PC-3 (cell line): ENCODE results near the gene TOB1. TPM values are rescaled to one million over a fixed set of nuclear protein-coding genes. Genes with fewer than 3 reads are reported as not detected.

ENCODE experiments used
- ATAC-seq: fragments of 200-7000 bp; cut with Tn5 transposase; 2 replicates; pipeline ENCODE4 v1.9.1; 2020; ENCODE audit warnings: mild to moderate bottlenecking, moderate library complexity
- BruUV-seq: library from RNA; stranded (reverse); fragments of 400-500 nt; replicated peaks from 2 replicates; lab custom pipeline; 2021; lab: Mats Ljungman, UMichigan
- CTCF ChIA-PET: fragments of 300-600 bp; sonication (Branson Sonifier 250); formaldehyde crosslinking; loops from one replicate; lab custom pipeline; 2022; ENCODE audit warnings: antibody characterized with exemption; lab: Charles Lee
- POLR2A ChIA-PET: fragments of 300-600 bp; sonication (Branson Sonifier 250); formaldehyde crosslinking; loops from one replicate; lab custom pipeline; 2022; ENCODE audit warnings: antibody characterized with exemption; ENCODE audit not compliant: unreplicated experiment; lab: Charles Lee
- DNase-seq: peaks from one replicate; pipeline ENCODE4 v3.0.0-alpha.2; 2015
- H2AFZ ChIP-seq: fragments of 300-600 bp; sonication (generic); 2 replicates; pipeline ENCODE4 v1.6.0; 2016; ENCODE audit warnings: antibody characterized with exemption, low read length
- H3F3A ChIP-seq: fragments of 300-600 bp; sonication (generic); one replicate; pipeline ENCODE4 v1.6.0; 2017; ENCODE audit warnings: antibody characterized with exemption, low read length, control low read depth, mild to moderate bottlenecking; ENCODE audit not compliant: unreplicated experiment
- H3K27ac ChIP-seq: fragments of 300-600 bp; sonication (generic); 2 replicates; pipeline ENCODE4 v1.5.1; 2016; ENCODE audit warnings: mild to moderate bottlenecking, low read length
- H3K27me3 ChIP-seq: fragments of 300-600 bp; sonication (generic); 2 replicates; pipeline ENCODE4 v1.6.1; 2016; ENCODE audit warnings: low read length, mixed read lengths
- H3K36me3 ChIP-seq: fragments of 300-600 bp; sonication (generic); 2 replicates; pipeline ENCODE4 v1.6.1; 2016; ENCODE audit warnings: low read depth, mixed run types, low read length, mixed read lengths
- H3K4me1 ChIP-seq: fragments of 300-600 bp; sonication (generic); 2 replicates; pipeline ENCODE4 v1.5.1; 2016; ENCODE audit warnings: low read length; ENCODE audit not compliant: insufficient read depth
- H3K4me2 ChIP-seq: fragments of 300-600 bp; sonication (generic); 2 replicates; pipeline ENCODE4 v1.6.0; 2016; ENCODE audit warnings: low read length
- H3K4me3 ChIP-seq: fragments of 300-600 bp; sonication (generic); 2 replicates; pipeline ENCODE4 v1.5.1; 2016; ENCODE audit warnings: mild to moderate bottlenecking, low read length, mixed read lengths
- H3K79me2 ChIP-seq: fragments of 300-600 bp; sonication (generic); 2 replicates; pipeline ENCODE4 v1.6.1; 2017; ENCODE audit warnings: low read length, mixed read lengths
- H3K9ac ChIP-seq: fragments of 300-600 bp; sonication (generic); 2 replicates; pipeline ENCODE4 v1.6.0; 2016; ENCODE audit warnings: mild to moderate bottlenecking, low read length
- H3K9me2 ChIP-seq: fragments of 300-600 bp; sonication (generic); replicated peaks from 2 replicates; pipeline ENCODE4 v1.6.1; 2016; ENCODE audit warnings: mixed run types, low read length, mixed read lengths
- H3K9me3 ChIP-seq: fragments of 300-600 bp; sonication (generic); 2 replicates; pipeline ENCODE4 v1.6.1; 2016; ENCODE audit warnings: low read length, mixed read lengths
- H4K20me1 ChIP-seq: fragments of 300-600 bp; sonication (generic); 2 replicates; pipeline ENCODE4 v1.6.1; 2016; ENCODE audit warnings: low read length, mixed read lengths
- CTCF ChIP-seq: fragments of 300-600 bp; sonication (generic); conservative IDR thresholded peaks from 2 replicates; pipeline ENCODE4 v1.5.1; 2017; ENCODE audit warnings: antibody characterized with exemption, low read depth, mild to moderate bottlenecking, low read length
- EZH2 ChIP-seq: fragments of 300-600 bp; sonication (generic); IDR thresholded peaks from one replicate; pipeline ENCODE4 v1.6.1; 2017; ENCODE audit warnings: antibody characterized with exemption, mild to moderate bottlenecking, low read length; ENCODE audit not compliant: unreplicated experiment
- EZH2phosphoT487 ChIP-seq: fragments of 300-600 bp; sonication (generic); IDR thresholded peaks from 2 replicates; pipeline ENCODE4 v1.6.1; 2018; ENCODE audit warnings: mild to moderate bottlenecking, antibody characterized with exemption, low read length, borderline replicate concordance
- intact Hi-C: fragments of 100-400 bp; cut with micrococcal nuclease; formaldehyde crosslinking; loops from 2 replicates; pipeline ENCODE4 v1.9.0; 2023
- total RNA-seq: library from RNA; depleted of rRNA; stranded (reverse); fragments of >200 nt; gene quantifications from 2 replicates; pipeline ENCODE4 v1.2.3, GENCODE V29; 2014

Gene TOB1
- total RNA-seq, 1 experiment from 2014 or later: 28.7 TPM

- ATAC-seq (no peak), DNase-seq (no peak)
- Histone ChIP-seq H3K4me3 (no peak overlapping the region), H3K9me3 (no peaks in the 10 kb centered on the region), H3K9ac (no peak overlapping the region), H2AFZ (no peak overlapping the region), H3K9me2 (no peaks in the 10 kb centered on the region), H3K4me1 (peaks cover 7% of the 10 kb centered on the region), H3F3A (no peaks in the 10 kb centered on the region), H3K4me2 (no peak overlapping the region), H3K27me3 (no peaks in the 10 kb centered on the region), H4K20me1 (no peaks in the 10 kb centered on the region), H3K79me2 (no peaks in the 10 kb centered on the region), H3K36me3 (no peaks in the 10 kb centered on the region), H3K27ac (no peak overlapping the region)
- POLR2A ChIA-PET: no interaction called here
- TF ChIP-seq CTCF: no peak
- TF ChIP-seq EZH2: no peak
- TF ChIP-seq EZH2phosphoT487: no peak
- CTCF ChIA-PET: no interaction called here
- intact Hi-C loops: loop anchor here (1.0 kb wide), 1 partner anchor 9 kb away; no protein-coding TSS in a partner anchor
- BruUV-seq: no TSS peak
Measured at GRCh38 chr17:50883850-50884438, 17.8 kb upstream of the TOB1 start.

- H3K36me3 ChIP-seq: no peaks in the 10 kb centered on the region
- H3K9me3 ChIP-seq: no peaks in the 10 kb centered on the region
- H4K20me1 ChIP-seq: no peaks in the 10 kb centered on the region
- peak; percentile 85 for DNase-seq
- no peaks in the 10 kb centered on the region for H3F3A ChIP-seq
- H3K9ac ChIP-seq: no peak overlapping the region
- intact Hi-C loops: loop anchor here (1.0 kb wide), 1 partner anchor 8 kb away; no protein-coding TSS in a partner anchor
- no peak overlapping the region for H3K4me3 ChIP-seq
- peaks cover 7% of the 10 kb centered on the region for H3K4me1 ChIP-seq
- BruUV-seq: no TSS peak
- H3K4me2 ChIP-seq: peak overlapping the region; percentile 33
- no peaks in the 10 kb centered on the region for H3K9me2 ChIP-seq
- no peaks in the 10 kb centered on the region for H3K27me3 ChIP-seq
- no peak overlapping the region for H2AFZ ChIP-seq
- peak; percentile 94 for ATAC-seq
- ChIA-PET CTCF (interaction anchor here (0.6 to 0.7 kb wide), 2 partner anchors 11 to 29 kb away, joined by 4 to 5 read pairs; no protein-coding TSS in a partner anchor), POLR2A (interaction anchor here (0.7 kb wide), 1 partner anchor 16 kb away, joined by 16 read pairs; the partner anchor contains the start of gene TOB1)
- TF ChIP-seq EZH2 (no peak), CTCF (no peak), EZH2phosphoT487 (no peak)
- no peak overlapping the region for H3K27ac ChIP-seq
- H3K79me2 ChIP-seq: no peaks in the 10 kb centered on the region
Measured at GRCh38 chr17:50882851-50883250, 16.7 kb upstream of the TOB1 start.

GRCh38 chr17:50881182-50881581 is 15.0 kb upstream of the TOB1 start:
- CTCF ChIA-PET: no interaction called here
- no peak for TF ChIP-seq EZH2phosphoT487
- TF ChIP-seq CTCF: no peak
- TF ChIP-seq EZH2: no peak
- Histone ChIP-seq H3K9me2 (no peaks in the 10 kb centered on the region), H3K27ac (no peak overlapping the region), H3K4me3 (no peak overlapping the region), H3K9ac (no peak overlapping the region), H3K4me2 (no peak overlapping the region), H3K4me1 (peaks cover 7% of the 10 kb centered on the region), H2AFZ (no peak overlapping the region), H3K36me3 (no peaks in the 10 kb centered on the region), H3F3A (no peaks in the 10 kb centered on the region), H4K20me1 (no peaks in the 10 kb centered on the region), H3K79me2 (no peaks in the 10 kb centered on the region), H3K27me3 (no peaks in the 10 kb centered on the region), H3K9me3 (no peaks in the 10 kb centered on the region)
- BruUV-seq: no TSS peak
- DNase-seq: no peak
- intact Hi-C loops: no loop called here
- POLR2A ChIA-PET: no interaction called here
- no peak for ATAC-seq
